Measurements from ENCODE around the gene SND1.
"Not testable (repeated sequence)": the region's sequence is repeated elsewhere in the genome, so short reads cannot be mapped to it uniquely, and the experiment has no call there.

SND1 gene

GRCh38 chr7:127835679-127836078 lies 183.7 kb downstream of the SND1 start:
- Histone ChIP-seq H3K4me3 (ENCODE audit: low read length in 2 of 2) (no peak overlapping the region), H3K27ac (ENCODE audit: low read depth in 2 of 2, low read length in 2 of 2) (no peak overlapping the region), H3K9ac (ENCODE audit: low read depth in 1 of 2, low read length in 2 of 2) (no peak overlapping the region), H3K4me1 (ENCODE audit: control insufficient read depth in 2 of 2, insufficient read depth in 2 of 2, low read length in 2 of 2) (no peaks in the 10 kb centered on the region), H3K36me3 (ENCODE audit: control insufficient read depth in 2 of 2, insufficient read depth in 2 of 2, low read length in 2 of 2) (no peaks in the 10 kb centered on the region), H3K9me3 (ENCODE audit: control insufficient read depth in 2 of 2, low read length in 2 of 2) (peaks cover 0 to 8% of the 10 kb centered on the region in 2 donors), H3K27me3 (ENCODE audit: control insufficient read depth in 2 of 2, insufficient read depth in 2 of 2, low read length in 2 of 2) (no peaks in the 10 kb centered on the region)

- H3K27ac ChIP-seq (ENCODE audit: low read depth in 2 of 2, low read length in 2 of 2); H3K27me3 ChIP-seq (ENCODE audit: control insufficient read depth in 2 of 2, insufficient read depth in 2 of 2, low read length in 2 of 2); H3K4me3 ChIP-seq (ENCODE audit: low read length in 2 of 2); H3K9ac ChIP-seq (ENCODE audit: low read depth in 1 of 2, low read length in 2 of 2); H3K36me3 ChIP-seq (ENCODE audit: control insufficient read depth in 2 of 2, insufficient read depth in 2 of 2, low read length in 2 of 2); H3K9me3 ChIP-seq (ENCODE audit: control insufficient read depth in 2 of 2, low read length in 2 of 2); H3K4me1 ChIP-seq (ENCODE audit: control insufficient read depth in 2 of 2, insufficient read depth in 2 of 2, low read length in 2 of 2): not testable (repeated sequence)
Observed at GRCh38 chr7:127837816-127838410, 185.9 kb downstream of the SND1 start.

GRCh38 chr7:127838816-127839415 lies 186.9 kb downstream of the SND1 start:
- no peaks in the 10 kb centered on the region for H3K36me3 ChIP-seq (ENCODE audit: control insufficient read depth in 2 of 2, insufficient read depth in 2 of 2, low read length in 2 of 2)
- no peak overlapping the region for H3K9ac ChIP-seq (ENCODE audit: low read depth in 1 of 2, low read length in 2 of 2)
- H3K27ac ChIP-seq (ENCODE audit: low read depth in 2 of 2, low read length in 2 of 2): no peak overlapping the region
- peaks cover 0 to 8% of the 10 kb centered on the region in 2 donors for H3K9me3 ChIP-seq (ENCODE audit: control insufficient read depth in 2 of 2, low read length in 2 of 2)
- no peaks in the 10 kb centered on the region for H3K27me3 ChIP-seq (ENCODE audit: control insufficient read depth in 2 of 2, insufficient read depth in 2 of 2, low read length in 2 of 2)
- H3K4me3 ChIP-seq (ENCODE audit: low read length in 2 of 2): no peak overlapping the region
- peaks cover 0 to 3% of the 10 kb centered on the region in 2 donors for H3K4me1 ChIP-seq (ENCODE audit: control insufficient read depth in 2 of 2, insufficient read depth in 2 of 2, low read length in 2 of 2)

GRCh38 chr7:127840226-127840951 lies 188.4 kb downstream of the SND1 start:
- Histone ChIP-seq H3K27me3 (ENCODE audit: control insufficient read depth in 2 of 2, insufficient read depth in 2 of 2, low read length in 2 of 2) (no peaks in the 10 kb centered on the region), H3K4me3 (ENCODE audit: low read length in 2 of 2) (no peak overlapping the region), H3K36me3 (ENCODE audit: control insufficient read depth in 2 of 2, insufficient read depth in 2 of 2, low read length in 2 of 2) (no peaks in the 10 kb centered on the region), H3K9ac (ENCODE audit: low read depth in 1 of 2, low read length in 2 of 2) (no peak overlapping the region), H3K4me1 (ENCODE audit: control insufficient read depth in 2 of 2, insufficient read depth in 2 of 2, low read length in 2 of 2) (peaks cover 3 to 15% of the 10 kb centered on the region in 2 donors), H3K9me3 (ENCODE audit: control insufficient read depth in 2 of 2, low read length in 2 of 2) (peaks cover 0 to 8% of the 10 kb centered on the region in 2 donors), H3K27ac (ENCODE audit: low read depth in 2 of 2, low read length in 2 of 2) (no peak overlapping the region)

GRCh38 chr7:127844165-127844564 lies 192.2 kb downstream of the SND1 start:
- peaks cover 9 to 22% of the 10 kb centered on the region in 2 donors for H3K4me1 ChIP-seq (ENCODE audit: control insufficient read depth in 2 of 2, insufficient read depth in 2 of 2, low read length in 2 of 2)
- no peak overlapping the region for H3K9ac ChIP-seq (ENCODE audit: low read depth in 1 of 2, low read length in 2 of 2)

GRCh38 chr7:127844707-127845331 lies 192.8 kb downstream of the SND1 start:
- Histone ChIP-seq H3K36me3 (ENCODE audit: control insufficient read depth in 2 of 2, insufficient read depth in 2 of 2, low read length in 2 of 2) (no peaks in the 10 kb centered on the region), H3K9ac (ENCODE audit: low read depth in 1 of 2, low read length in 2 of 2) (no peak overlapping the region), H3K4me1 (ENCODE audit: control insufficient read depth in 2 of 2, insufficient read depth in 2 of 2, low read length in 2 of 2) (peaks cover 9 to 22% of the 10 kb centered on the region in 2 donors), H3K27me3 (ENCODE audit: control insufficient read depth in 2 of 2, insufficient read depth in 2 of 2, low read length in 2 of 2) (no peaks in the 10 kb centered on the region), H3K27ac (ENCODE audit: low read depth in 2 of 2, low read length in 2 of 2) (peak overlapping the region in 1 of 2 donors; percentile 6), H3K9me3 (ENCODE audit: control insufficient read depth in 2 of 2, low read length in 2 of 2) (no peaks in the 10 kb centered on the region), H3K4me3 (ENCODE audit: low read length in 2 of 2) (no peak overlapping the region)

More at GRCh38 chr7:127844165-127844564, 192.2 kb downstream of the SND1 start:
- no peaks in the 10 kb centered on the region for H3K27me3 ChIP-seq (ENCODE audit: control insufficient read depth in 2 of 2, insufficient read depth in 2 of 2, low read length in 2 of 2)
- H3K36me3 ChIP-seq (ENCODE audit: control insufficient read depth in 2 of 2, insufficient read depth in 2 of 2, low read length in 2 of 2): no peaks in the 10 kb centered on the region
- H3K27ac ChIP-seq (ENCODE audit: low read depth in 2 of 2, low read length in 2 of 2): no peak overlapping the region
- no peaks in the 10 kb centered on the region for H3K9me3 ChIP-seq (ENCODE audit: control insufficient read depth in 2 of 2, low read length in 2 of 2)
- H3K4me3 ChIP-seq (ENCODE audit: low read length in 2 of 2): no peak overlapping the region

- no peaks in the 10 kb centered on the region for H3K27me3 ChIP-seq (ENCODE audit: control insufficient read depth in 2 of 2, insufficient read depth in 2 of 2, low read length in 2 of 2)
Observed at GRCh38 chr7:127845522-127846214, 193.7 kb downstream of the SND1 start.

GRCh38 chr7:127847641-127848040 lies 195.6 kb downstream of the SND1 start:
- Histone ChIP-seq H3K27me3 (ENCODE audit: control insufficient read depth in 2 of 2, insufficient read depth in 2 of 2, low read length in 2 of 2) (no peaks in the 10 kb centered on the region), H3K4me1 (ENCODE audit: control insufficient read depth in 2 of 2, insufficient read depth in 2 of 2, low read length in 2 of 2) (peaks cover 9 to 22% of the 10 kb centered on the region in 2 donors), H3K4me3 (ENCODE audit: low read length in 2 of 2) (no peak overlapping the region), H3K9ac (ENCODE audit: low read depth in 1 of 2, low read length in 2 of 2) (no peak overlapping the region), H3K36me3 (ENCODE audit: control insufficient read depth in 2 of 2, insufficient read depth in 2 of 2, low read length in 2 of 2) (no peaks in the 10 kb centered on the region), H3K9me3 (ENCODE audit: control insufficient read depth in 2 of 2, low read length in 2 of 2) (no peaks in the 10 kb centered on the region), H3K27ac (ENCODE audit: low read depth in 2 of 2, low read length in 2 of 2) (peak overlapping the region in 1 of 2 donors; percentile 26)

More at GRCh38 chr7:127845522-127846214, 193.7 kb downstream of the SND1 start:
- Histone ChIP-seq H3K36me3 (ENCODE audit: control insufficient read depth in 2 of 2, insufficient read depth in 2 of 2, low read length in 2 of 2) (no peaks in the 10 kb centered on the region), H3K9ac (ENCODE audit: low read depth in 1 of 2, low read length in 2 of 2) (no peak overlapping the region), H3K27ac (ENCODE audit: low read depth in 2 of 2, low read length in 2 of 2) (no peak overlapping the region), H3K4me3 (ENCODE audit: low read length in 2 of 2) (no peak overlapping the region), H3K9me3 (ENCODE audit: control insufficient read depth in 2 of 2, low read length in 2 of 2) (no peaks in the 10 kb centered on the region), H3K4me1 (ENCODE audit: control insufficient read depth in 2 of 2, insufficient read depth in 2 of 2, low read length in 2 of 2) (peaks cover 9 to 22% of the 10 kb centered on the region in 2 donors)

- peaks cover 9 to 22% of the 10 kb centered on the region in 2 donors for H3K4me1 ChIP-seq (ENCODE audit: control insufficient read depth in 2 of 2, insufficient read depth in 2 of 2, low read length in 2 of 2)
- H3K36me3 ChIP-seq (ENCODE audit: control insufficient read depth in 2 of 2, insufficient read depth in 2 of 2, low read length in 2 of 2): no peaks in the 10 kb centered on the region
- no peak overlapping the region for H3K9ac ChIP-seq (ENCODE audit: low read depth in 1 of 2, low read length in 2 of 2)
- no peaks in the 10 kb centered on the region for H3K27me3 ChIP-seq (ENCODE audit: control insufficient read depth in 2 of 2, insufficient read depth in 2 of 2, low read length in 2 of 2)
- H3K27ac ChIP-seq (ENCODE audit: low read depth in 2 of 2, low read length in 2 of 2): peak overlapping the region; percentile 26 to 38
- H3K4me3 ChIP-seq (ENCODE audit: low read length in 2 of 2): no peak overlapping the region
- no peaks in the 10 kb centered on the region for H3K9me3 ChIP-seq (ENCODE audit: control insufficient read depth in 2 of 2, low read length in 2 of 2)
Observed at GRCh38 chr7:127848241-127848640, 196.2 kb downstream of the SND1 start.

Measured in mucosa of rectum (tissue), 2 donors.